IMR-90 (cell line): Measurements from ENCODE around the gene CYP27C1. TPM values are rescaled to one million over a fixed set of nuclear protein-coding genes. Genes with fewer than 3 reads are reported as not detected.
A peak's percentile ranks its signal among the peaks of the same experiment; 100 is the strongest.

ENCODE experiments used
- ATAC-seq: fragments of 200-7000 bp; cut with Tn5 transposase; 2 replicates; pipeline ENCODE4 v1.9.1; 2020; ENCODE audit warnings: low read depth, mild to moderate bottlenecking, moderate library complexity
- BruUV-seq: library from RNA; stranded (reverse); fragments of 400-500 nt; replicated peaks from 2 replicates; lab custom pipeline; 2021; lab: Mats Ljungman, UMichigan
- CTCF ChIA-PET: fragments of 300-600 bp; formaldehyde crosslinking; extraction: SDS; loops from one replicate; lab custom pipeline; 2021; ENCODE audit warnings: antibody characterized with exemption; lab: Yijun Ruan, JAX
- POLR2A ChIA-PET: fragments of 300-600 bp; sonication (Branson Sonifier 250); formaldehyde crosslinking; loops from one replicate; lab custom pipeline; 2022; ENCODE audit warnings: antibody characterized with exemption; ENCODE audit not compliant: unreplicated experiment; lab: Charles Lee
- DNase-seq: peaks from one replicate; pipeline ENCODE4 v3.0.0; 2013
- H2AFZ ChIP-seq: replicated peaks from 2 replicates; pipeline ENCODE3; 2013; ENCODE audit warnings: low read length, mild to moderate bottlenecking; ENCODE audit not compliant: poor library complexity
- H2AK5ac ChIP-seq: 2 replicates; pipeline ENCODE4 v1.6.1; 2013; ENCODE audit warnings: low read depth, low read length, inconsistent platforms
- H2AK9ac ChIP-seq: replicated peaks from 2 replicates; pipeline ENCODE3; 2013; ENCODE audit warnings: mild to moderate bottlenecking, low read depth, low read length, moderate library complexity; ENCODE audit not compliant: poor library complexity
- H2BK120ac ChIP-seq: 2 replicates; pipeline ENCODE4 v1.6.1; 2013; ENCODE audit warnings: low read depth, low read length, inconsistent platforms
- H2BK15ac ChIP-seq: 3 replicates; pipeline ENCODE4 v1.6.1; 2013; ENCODE audit warnings: low read depth, low read length, inconsistent platforms
- H2BK20ac ChIP-seq: 2 replicates; pipeline ENCODE4 v1.6.1; 2013; ENCODE audit warnings: low read depth, mild to moderate bottlenecking, inconsistent platforms, low read length, moderate library complexity
- H2BK5ac ChIP-seq: 2 replicates; pipeline ENCODE4 v1.6.1; 2013; ENCODE audit warnings: mild to moderate bottlenecking, low read depth, low read length, inconsistent platforms; ENCODE audit not compliant: poor library complexity, severe bottlenecking
- H3K14ac ChIP-seq: replicated peaks from 2 replicates; pipeline ENCODE4 v1.6.1; 2013; ENCODE audit warnings: low read depth, low read length, inconsistent platforms
- H3K18ac ChIP-seq: 2 replicates; pipeline ENCODE4 v1.6.1; 2013; ENCODE audit warnings: low read depth, low read length, control low read depth
- H3K23ac ChIP-seq: 2 replicates; pipeline ENCODE4 v1.6.1; 2013; ENCODE audit warnings: low read depth, low read length, inconsistent platforms
- H3K27ac ChIP-seq: 2 replicates; pipeline ENCODE4 v1.5.1; 2013; ENCODE audit warnings: mild to moderate bottlenecking, control low read depth, low read length; ENCODE audit not compliant: insufficient read depth
- H3K27me3 ChIP-seq: 2 replicates; pipeline ENCODE4 v1.6.1; 2013; ENCODE audit warnings: low read length; ENCODE audit not compliant: control insufficient read depth, insufficient read depth
- H3K36me3 ChIP-seq: 2 replicates; pipeline ENCODE4 v1.6.1; 2013; ENCODE audit warnings: low read length, mixed read lengths; ENCODE audit not compliant: control insufficient read depth, insufficient read depth
- H3K4ac ChIP-seq: 2 replicates; pipeline ENCODE4 v1.6.1; 2013; ENCODE audit warnings: low read depth, low read length, inconsistent platforms
- H3K4me1 ChIP-seq: 2 replicates; pipeline ENCODE4 v1.6.1; 2013; ENCODE audit warnings: low read length, mixed read lengths; ENCODE audit not compliant: control insufficient read depth, insufficient read depth
- H3K4me2 ChIP-seq: 2 replicates; pipeline ENCODE4 v1.6.1; 2013; ENCODE audit warnings: low read depth, mild to moderate bottlenecking, control low read depth, low read length, moderate library complexity
- H3K4me3 ChIP-seq: 2 replicates; pipeline ENCODE4 v1.5.1; 2013; ENCODE audit warnings: low read depth, mild to moderate bottlenecking, control low read depth, low read length, moderate library complexity; ENCODE audit not compliant: insufficient read depth
- H3K56ac ChIP-seq: 2 replicates; pipeline ENCODE4 v1.6.1; 2013; ENCODE audit warnings: low read length, inconsistent platforms; ENCODE audit not compliant: insufficient read depth; ENCODE audit errors: extremely low read depth
- H3K79me1 ChIP-seq, 2 experiments: 2 replicates each; pipeline ENCODE4 v1.6.1; 2013; ENCODE audit warnings: low read length in 2 of 2, inconsistent platforms in 1 of 2, low read depth in 1 of 2
- H3K9ac ChIP-seq: 2 replicates; pipeline ENCODE4 v1.6.1; 2013; ENCODE audit warnings: low read depth, low read length, control low read depth
- H3K9me1 ChIP-seq: 2 replicates; pipeline ENCODE4 v1.6.1; 2013; ENCODE audit warnings: low read length, inconsistent platforms; ENCODE audit not compliant: insufficient read depth
- H3K9me3 ChIP-seq: 2 replicates; pipeline ENCODE4 v1.6.1; 2013; ENCODE audit warnings: low read length; ENCODE audit not compliant: control insufficient read depth, insufficient read depth
- H4K20me1 ChIP-seq: 2 replicates; pipeline ENCODE4 v1.6.1; 2013; ENCODE audit warnings: low read length, inconsistent platforms; ENCODE audit not compliant: insufficient read depth
- H4K5ac ChIP-seq: 2 replicates; pipeline ENCODE4 v1.6.1; 2013; ENCODE audit warnings: mild to moderate bottlenecking, low read depth, low read length, control low read depth
- H4K8ac ChIP-seq, 2 experiments: 2 replicates each; pipeline ENCODE4 v1.6.1; 2013; ENCODE audit warnings: low read depth in 2 of 2, low read length in 2 of 2, control low read depth in 1 of 2, inconsistent platforms in 1 of 2
- H4K91ac ChIP-seq: 2 replicates; pipeline ENCODE4 v1.6.1; 2013; ENCODE audit warnings: low read depth, low read length, inconsistent platforms; ENCODE audit not compliant: insufficient read depth
- BHLHE40 ChIP-seq: fragments of 150-350 bp; IDR thresholded peaks from 2 replicates; pipeline ENCODE4 v1.6.1; 2016; ENCODE audit warnings: mild to moderate bottlenecking, low read depth, low read length
- CEBPB ChIP-seq: IDR thresholded peaks from 2 replicates; pipeline ENCODE4 v1.6.1; 2012; ENCODE audit warnings: low read depth, low read length, improper control_type of control experiment
- CHD1 ChIP-seq: IDR thresholded peaks from 2 replicates; pipeline ENCODE4 v1.6.1; 2012; ENCODE audit warnings: low read depth, low read length, improper control_type of control experiment
- CTCF ChIP-seq: conservative IDR thresholded peaks from 2 replicates; pipeline ENCODE4 v1.5.1; 2012; ENCODE audit warnings: mild to moderate bottlenecking, low read depth, low read length, improper control_type of control experiment
- FOS ChIP-seq: fragments of 150-350 bp; IDR thresholded peaks from 2 replicates; pipeline ENCODE4 v1.6.1; 2016; ENCODE audit warnings: low read depth, low read length
- MAFK ChIP-seq: IDR thresholded peaks from 2 replicates; pipeline ENCODE4 v1.6.1; 2012; ENCODE audit warnings: low read depth, low read length, improper control_type of control experiment
- MAZ ChIP-seq: IDR thresholded peaks from 2 replicates; pipeline ENCODE4 v1.6.1; 2012; ENCODE audit warnings: low read depth, mild to moderate bottlenecking, low read length, improper control_type of control experiment, moderate library complexity, borderline replicate concordance
- MXI1 ChIP-seq: IDR thresholded peaks from 2 replicates; pipeline ENCODE4 v1.6.1; 2012; ENCODE audit warnings: low read depth, mild to moderate bottlenecking, low read length, moderate library complexity, borderline replicate concordance
- NFE2L2 ChIP-seq: fragments of 150-350 bp; IDR thresholded peaks from 2 replicates; pipeline ENCODE4 v1.6.1; 2016; ENCODE audit warnings: low read depth, mild to moderate bottlenecking, low read length
- POLR2A ChIP-seq: IDR thresholded peaks from 2 replicates; pipeline ENCODE4 v1.6.1; 2012; ENCODE audit warnings: mild to moderate bottlenecking, low read depth, low read length
- RAD21 ChIP-seq: IDR thresholded peaks from 2 replicates; pipeline ENCODE4 v1.6.1; 2012; ENCODE audit warnings: low read length, improper control_type of control experiment
- RCOR1 ChIP-seq: IDR thresholded peaks from 2 replicates; pipeline ENCODE4 v1.6.1; 2012; ENCODE audit warnings: mild to moderate bottlenecking, low read length, improper control_type of control experiment; ENCODE audit not compliant: insufficient replicate concordance
- RFX5 ChIP-seq: IDR thresholded peaks from 2 replicates; pipeline ENCODE4 v1.8.0; 2012; ENCODE audit warnings: low read depth, mild to moderate bottlenecking, low read length, moderate library complexity
- SMC3 ChIP-seq: fragments of 150-350 bp; IDR thresholded peaks from 2 replicates; pipeline ENCODE4 v1.6.1; 2016; ENCODE audit warnings: low read depth, mild to moderate bottlenecking, antibody characterized with exemption, low read length, moderate library complexity
- WGBS, 2 experiments: methylation state at CpG; one replicate each; pipeline versions ENCODE4 v1.1.5 to v1.1.7; 2013; ENCODE audit warnings: missing lambda C conversion rate in 2 of 2; ENCODE audit not compliant: insufficient read length in 1 of 2; ENCODE audit errors: extremely low coverage in 2 of 2; 5-methylcytosine and 5-hydroxymethylcytosine counted together
- dilution Hi-C: fragments of 300-500 bp; cut with HindIII; formaldehyde crosslinking; loops from one replicate; pipeline ENCODE4 v1.14.3; 2018; ENCODE audit warnings: low sequenced_read_pairs; ENCODE audit not compliant: unreplicated experiment
- in situ Hi-C: fragments of 300-500 bp; cut with MboI; formaldehyde crosslinking; loops from 3 replicates; pipeline ENCODE4 v1.14.3; 2019; ENCODE audit warnings: low sequenced_read_pairs, inconsistent platforms, mixed read lengths
- intact Hi-C: fragments of 100-400 bp; cut with micrococcal nuclease; formaldehyde crosslinking; loops from 2 replicates; pipeline ENCODE4 v1.10.0; 2022
- polyA plus RNA-seq, 3 experiments: library from polyadenylated mRNA; depleted of rRNA; stranded (reverse); fragments of >200 nt; gene quantifications; 2 replicates each; pipeline ENCODE4 v1.2.3, GENCODE V29; 2012; ENCODE audit warnings: low replicate concordance in 1 of 3
- total RNA-seq: library from RNA; depleted of rRNA; stranded (reverse); fragments of >200 nt; gene quantifications from 2 replicates; pipeline ENCODE4 v1.2.3, GENCODE V29; 2012
- TF ChIP-seq, protein P1 (sequence below): fragments of 150-350 bp; IDR thresholded peaks from 2 replicates; pipeline ENCODE4 v1.6.1; 2016; ENCODE audit warnings: low read depth, mild to moderate bottlenecking, low read length, moderate library complexity, borderline replicate concordance
- TF ChIP-seq, protein P2 (sequence below): fragments of 150-350 bp; IDR thresholded peaks from 2 replicates; pipeline ENCODE4 v1.6.1; 2017; ENCODE audit warnings: mild to moderate bottlenecking, antibody characterized with exemption, low read length, low read depth

Gene CYP27C1
- total and polyA plus RNA-seq, 2 of the 4 experiments (the other 2 are of a cell fraction): not detected

- no peak overlapping the region for H3K4me2 ChIP-seq
- H3K9me3 ChIP-seq: peaks cover 5% of the 10 kb centered on the region
- no peak overlapping the region for H2BK120ac ChIP-seq
- no peak overlapping the region for H3K56ac ChIP-seq
- no peak overlapping the region for H3K18ac ChIP-seq
- WGBS, 2 experiments: no CpG with 5 or more reads among the region's 2 CpGs
- in situ Hi-C loops: no loop called here
- H2AFZ ChIP-seq: peak overlapping the region; percentile 62
- no peak overlapping the region for H4K8ac ChIP-seq
- H3K23ac ChIP-seq: no peak overlapping the region
- H3K9me1 ChIP-seq: no peaks in the 10 kb centered on the region
- H3K4me1 ChIP-seq: peaks cover 19% of the 10 kb centered on the region
- H2AK5ac ChIP-seq: no peak overlapping the region; the same call in 1 of the 2 replicates
- H3K36me3 ChIP-seq: no peaks in the 10 kb centered on the region
- TF ChIP-seq MXI1 (no peak), RFX5 (no peak), FOS (no peak), SMC3 (no peak), BHLHE40 (no peak), CEBPB (no peak), RAD21 (no peak), NFE2L2 (no peak), CTCF (no peak), RCOR1 (no peak), POLR2A (no peak), MAFK (no peak), CHD1 (no peak), MAZ (no peak)
- TF ChIP-seq, protein P1, sequence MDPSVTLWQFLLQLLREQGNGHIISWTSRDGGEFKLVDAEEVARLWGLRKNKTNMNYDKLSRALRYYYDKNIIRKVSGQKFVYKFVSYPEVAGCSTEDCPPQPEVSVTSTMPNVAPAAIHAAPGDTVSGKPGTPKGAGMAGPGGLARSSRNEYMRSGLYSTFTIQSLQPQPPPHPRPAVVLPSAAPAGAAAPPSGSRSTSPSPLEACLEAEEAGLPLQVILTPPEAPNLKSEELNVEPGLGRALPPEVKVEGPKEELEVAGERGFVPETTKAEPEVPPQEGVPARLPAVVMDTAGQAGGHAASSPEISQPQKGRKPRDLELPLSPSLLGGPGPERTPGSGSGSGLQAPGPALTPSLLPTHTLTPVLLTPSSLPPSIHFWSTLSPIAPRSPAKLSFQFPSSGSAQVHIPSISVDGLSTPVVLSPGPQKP: no peak
- TF ChIP-seq, protein P2, sequence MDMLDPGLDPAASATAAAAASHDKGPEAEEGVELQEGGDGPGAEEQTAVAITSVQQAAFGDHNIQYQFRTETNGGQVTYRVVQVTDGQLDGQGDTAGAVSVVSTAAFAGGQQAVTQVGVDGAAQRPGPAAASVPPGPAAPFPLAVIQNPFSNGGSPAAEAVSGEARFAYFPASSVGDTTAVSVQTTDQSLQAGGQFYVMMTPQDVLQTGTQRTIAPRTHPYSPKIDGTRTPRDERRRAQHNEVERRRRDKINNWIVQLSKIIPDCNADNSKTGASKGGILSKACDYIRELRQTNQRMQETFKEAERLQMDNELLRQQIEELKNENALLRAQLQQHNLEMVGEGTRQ: no peak
- no peak overlapping the region for H3K9ac ChIP-seq
- DNase-seq: peak; percentile 26
- no peak overlapping the region for H3K4ac ChIP-seq
- no peaks in the 10 kb centered on the region for H4K20me1 ChIP-seq
- H3K27ac ChIP-seq: peak overlapping the region; percentile 5; the same call in 1 of the 2 replicates
- H3K79me1 ChIP-seq: no peaks in the 10 kb centered on the region
- H2BK20ac ChIP-seq: no peak overlapping the region
- dilution Hi-C loops: no loop called here
- H3K14ac ChIP-seq: 0 out of 2 replicates have a peak overlapping the region, but pooled peaks have one; percentile 7
- intact Hi-C loops: no loop called here
- CTCF ChIA-PET: no interaction called here
- H4K5ac ChIP-seq: no peak overlapping the region
- H2BK15ac ChIP-seq: no peak overlapping the region
- peak; percentile 66 for ATAC-seq
- no peak overlapping the region for H3K4me3 ChIP-seq
- H2BK5ac ChIP-seq: no peak overlapping the region
- peaks cover 2% of the 10 kb centered on the region for H3K27me3 ChIP-seq
- no peak overlapping the region for H2AK9ac ChIP-seq
- BruUV-seq: no TSS peak
- no peak overlapping the region for H4K91ac ChIP-seq
- POLR2A ChIA-PET: no interaction called here
These were observed 64.2 kb downstream of the CYP27C1 start for GRCh38 chr2:127155947-127156346.
